Measurements from ENCODE around the gene GSTCD.

GSTCD gene

DNA sequence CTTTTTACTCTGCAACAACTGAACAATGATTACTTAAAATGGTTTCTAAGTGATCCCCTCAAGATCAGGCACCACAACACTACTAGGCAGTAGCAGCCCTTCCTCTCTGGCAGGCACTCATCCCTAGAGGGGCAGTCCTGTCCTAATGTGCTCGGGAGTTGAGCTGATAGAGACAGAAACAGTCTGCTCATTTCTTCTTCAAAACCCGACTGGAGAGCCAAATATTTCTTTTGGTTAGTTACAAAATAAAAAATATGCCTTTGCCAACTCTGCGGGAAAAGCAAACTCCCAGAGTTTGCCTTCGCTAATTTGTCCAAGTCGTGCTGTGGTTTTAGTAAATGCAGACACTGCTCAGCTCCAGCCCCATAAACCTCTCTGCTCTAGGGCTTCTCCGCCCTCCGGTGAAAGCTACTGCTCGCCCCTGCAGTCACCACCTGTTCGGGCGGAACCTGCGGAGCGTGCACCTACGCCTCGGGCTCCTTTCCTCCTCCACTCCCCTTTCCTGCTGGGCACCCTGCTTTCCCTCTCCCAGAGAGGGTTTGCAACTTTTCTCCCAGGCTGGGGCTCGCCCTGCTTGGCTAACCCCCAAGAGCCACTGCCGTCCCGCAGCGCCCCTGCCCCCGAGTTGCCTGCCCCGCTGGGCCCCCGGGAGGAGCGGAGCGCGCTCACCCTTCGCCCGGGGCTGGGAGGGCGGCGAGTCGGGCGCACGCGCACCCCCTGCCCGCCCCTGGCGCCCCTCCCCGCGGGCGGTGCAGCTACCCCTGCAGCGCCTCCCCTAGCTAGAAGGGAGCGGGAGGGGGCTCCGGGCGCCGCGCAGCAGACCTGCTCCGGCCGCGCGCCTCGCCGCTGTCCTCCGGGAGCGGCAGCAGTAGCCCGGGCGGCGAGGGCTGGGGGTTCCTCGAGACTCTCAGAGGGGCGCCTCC lies 186.3 kb downstream of the GSTCD start, which contains the start of gene NPNT:
Gene NPNT, plus strand, starts transcription at position 812 of the 923 bp plus-strand sequence. CDS start 182 bp downstream, outside the sequence.
- no peak for DNase-seq (ENCODE audit: low spot score)

DNA sequence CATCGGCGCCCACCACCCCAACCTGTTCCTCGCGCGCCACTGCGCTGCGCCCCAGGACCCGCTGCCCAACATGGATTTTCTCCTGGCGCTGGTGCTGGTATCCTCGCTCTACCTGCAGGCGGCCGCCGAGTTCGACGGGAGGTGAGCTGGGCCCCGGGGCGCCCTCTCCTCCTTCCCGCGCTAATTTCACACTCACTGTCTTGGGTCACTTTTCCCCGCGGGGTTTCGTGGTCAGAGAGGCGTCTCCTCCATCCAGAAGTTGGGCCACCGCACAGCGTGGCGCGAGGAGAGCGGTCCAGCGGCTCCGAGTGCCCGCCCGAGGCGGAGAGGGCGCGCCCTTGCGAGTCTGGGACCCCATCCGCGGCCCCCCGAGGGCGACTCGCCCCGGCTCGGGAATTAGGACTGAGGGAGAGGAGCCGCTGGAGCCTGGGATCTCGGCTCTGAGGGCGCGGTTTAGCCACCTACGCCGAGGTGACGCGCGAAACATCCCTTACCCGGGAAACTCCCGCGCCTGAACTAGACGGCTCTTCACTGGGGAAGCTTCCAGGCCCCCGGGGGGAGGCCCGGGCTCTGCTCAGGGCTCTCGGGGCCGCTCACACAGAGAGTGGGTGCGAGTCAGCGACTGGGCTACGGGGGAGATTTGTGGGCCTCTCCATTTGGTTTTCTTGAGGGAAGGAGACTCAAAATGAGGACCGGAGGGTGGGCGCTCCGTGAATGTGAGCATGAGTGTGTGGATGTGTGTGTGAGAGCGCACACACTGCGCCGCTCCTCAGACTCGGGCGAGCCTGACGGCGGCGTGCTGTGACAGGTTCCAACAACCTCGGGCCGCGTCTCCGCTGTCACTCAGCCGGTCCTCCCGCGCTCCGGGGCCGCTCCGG lies 187.2 kb downstream of the GSTCD start:
- DNase-seq (ENCODE audit: low spot score), result no peak

DNA sequence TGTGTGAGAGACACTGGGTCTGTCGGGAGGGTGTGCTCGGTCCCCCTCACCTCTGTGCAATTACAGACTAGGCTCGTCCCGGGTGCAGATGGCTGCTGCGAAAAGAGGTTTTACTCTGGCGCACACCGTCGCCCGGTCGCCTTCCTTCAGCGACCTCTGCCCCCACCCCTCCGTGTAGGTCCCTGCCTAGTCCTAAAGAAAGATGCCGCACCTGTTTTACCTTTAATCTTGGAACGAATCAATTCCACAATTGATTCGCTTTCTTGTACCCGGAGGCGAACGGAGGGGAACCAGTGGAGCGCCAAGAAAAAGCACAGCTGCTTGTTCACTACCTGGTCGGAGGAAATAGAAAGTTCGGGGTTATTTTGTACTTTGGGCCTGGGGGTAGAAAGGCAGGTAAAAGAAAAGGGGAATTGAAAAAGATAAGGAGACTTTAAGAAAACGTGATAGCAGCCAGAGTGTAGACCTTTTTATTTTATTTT lies 187.9 kb downstream of the GSTCD start:
- no peak for DNase-seq (ENCODE audit: low spot score)

Data from activated CD4-positive, alpha-beta T cell treated with anti-CD3 and anti-CD28 coated beads, Interleukin-2, Interleukin-4, amounts not matched to agents 100 ng/mL and 50 ng/mL, durations not matched to agents 16 hours and 8 hours (primary cell).